Measurements from ENCODE around the gene SLIRP.
"Not testable (repeated sequence)": the region's sequence is repeated elsewhere in the genome, so short reads cannot be mapped to it uniquely, and the experiment has no call there.

Gene SLIRP

DNA sequence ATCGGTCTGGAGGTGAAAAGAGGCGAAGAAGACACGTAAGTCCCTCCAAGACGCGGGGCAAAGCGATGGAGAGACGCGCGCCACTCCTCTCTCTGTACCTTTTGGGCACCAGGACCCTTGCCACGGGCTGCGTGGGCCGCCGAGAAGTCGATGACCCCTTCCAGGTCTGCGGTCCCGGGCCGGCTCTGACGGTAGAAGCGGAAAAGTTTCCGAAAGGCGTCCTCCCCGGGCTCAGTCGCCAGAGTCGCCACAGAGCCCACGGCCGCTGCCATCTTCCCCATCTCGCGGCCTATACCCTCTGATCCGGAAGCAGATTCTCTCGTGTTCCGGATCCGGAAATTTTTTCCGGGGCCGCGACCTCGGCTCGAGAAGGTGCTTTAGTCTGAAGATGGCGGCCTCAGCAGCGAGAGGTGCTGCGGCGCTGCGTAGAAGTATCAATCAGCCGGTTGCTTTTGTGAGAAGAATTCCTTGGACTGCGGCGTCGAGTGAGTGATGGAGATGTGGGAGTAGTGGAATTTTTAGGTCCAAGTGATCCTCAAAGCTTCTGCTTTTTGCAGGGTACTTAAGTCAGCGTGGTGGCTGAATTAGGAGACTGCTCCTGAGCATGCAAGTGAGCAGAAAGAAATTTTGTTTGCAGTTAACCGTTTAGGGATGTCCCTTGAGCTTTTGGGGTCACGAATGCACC, at the start of gene SLIRP, which contains the start of gene ALKBH1:
Gene SLIRP, plus strand, starts transcription at position 380 of the 685 bp plus-strand sequence. Its CDS starts 9 bp downstream, at position 389.
Gene ALKBH1, minus strand, starts transcription at position 300 of the 685 bp plus-strand sequence. Its CDS starts 19 bp downstream, at position 281.
- DNase-seq (ENCODE audit: low read depth) = peak; percentile 78

DNA sequence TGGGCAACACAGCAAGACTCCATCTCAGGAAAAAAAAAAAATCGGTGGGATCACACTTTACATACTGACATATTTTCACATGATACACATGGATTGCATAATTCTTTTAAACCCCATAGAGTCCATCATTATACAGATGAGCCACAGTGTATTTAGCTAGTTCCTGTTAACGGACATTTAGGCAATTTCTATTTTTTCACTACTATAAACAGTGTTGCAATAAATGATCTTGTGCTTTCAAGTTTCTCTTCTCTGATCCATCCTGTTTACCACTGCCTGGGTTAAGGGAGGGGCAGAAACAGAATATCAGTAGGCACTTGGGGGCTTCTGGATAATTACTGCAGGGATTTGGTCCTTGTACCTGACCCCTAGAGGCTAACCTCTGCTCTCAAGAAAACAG, 48.1 kb upstream of the SLIRP start:
- DNase-seq (ENCODE audit: low read depth) = no peak

DNA sequence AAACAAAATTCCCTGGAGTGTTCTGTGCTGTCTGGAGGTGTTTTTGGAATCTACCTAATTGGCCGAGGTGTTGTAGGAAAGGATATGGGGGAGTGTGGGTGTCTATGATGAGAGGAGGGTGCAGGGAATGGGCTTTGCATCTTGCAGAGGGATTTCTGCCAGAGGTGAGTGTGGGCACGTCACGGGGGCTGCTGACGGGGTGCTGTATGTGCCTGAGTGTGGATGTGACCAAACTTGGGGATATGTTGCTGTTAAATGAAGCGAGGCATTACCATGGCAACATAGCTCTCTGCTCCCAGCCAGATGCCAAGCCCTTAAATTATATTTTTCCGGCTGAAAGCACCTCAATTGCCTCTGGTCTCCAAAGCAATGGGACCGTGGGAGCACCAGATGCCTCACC, 47.1 kb upstream of the SLIRP start:
- DNase-seq (ENCODE audit: low read depth) = no peak

DNA sequence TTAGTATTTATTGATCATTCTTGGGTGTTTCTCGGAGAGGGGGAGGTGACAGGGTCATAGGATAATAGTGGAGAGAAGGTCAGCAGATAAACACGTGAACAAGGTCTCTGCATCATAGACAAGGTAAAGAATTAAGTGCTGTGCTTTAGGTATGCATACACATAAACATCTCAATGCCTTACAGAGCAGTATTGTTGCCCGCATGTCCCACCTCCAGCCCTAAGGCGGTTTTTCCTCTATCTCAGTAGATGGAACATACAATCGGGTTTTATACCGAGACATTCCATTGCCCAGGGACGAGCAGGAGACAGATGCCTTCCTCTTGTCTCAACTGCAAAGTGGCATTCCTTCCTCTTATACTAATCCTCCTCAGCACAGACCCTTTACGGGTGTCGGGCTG, 46.3 kb upstream of the SLIRP start:
- DNase-seq (ENCODE audit: low read depth) = not testable (repeated sequence)

DNA sequence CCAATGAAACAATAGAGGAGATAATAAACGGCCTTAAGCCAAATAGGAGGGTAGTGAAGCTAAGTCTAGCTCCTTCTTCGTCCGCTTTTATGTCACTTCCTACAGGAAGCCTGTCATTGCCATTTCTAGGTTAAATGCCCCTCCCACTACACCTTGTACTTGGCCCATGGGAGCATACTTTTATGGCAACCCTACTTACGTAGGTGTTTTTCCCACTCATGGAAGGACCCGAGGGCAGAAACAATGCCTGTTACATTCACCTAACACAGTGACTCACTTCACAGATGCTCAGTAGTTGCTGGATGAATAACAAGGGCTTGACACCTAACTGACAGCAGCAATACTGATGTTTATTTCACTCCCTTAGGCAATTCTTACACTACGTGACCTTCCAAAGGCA, 44.6 kb upstream of the SLIRP start:
- DNase-seq (ENCODE audit: low read depth) = no peak

DNA sequence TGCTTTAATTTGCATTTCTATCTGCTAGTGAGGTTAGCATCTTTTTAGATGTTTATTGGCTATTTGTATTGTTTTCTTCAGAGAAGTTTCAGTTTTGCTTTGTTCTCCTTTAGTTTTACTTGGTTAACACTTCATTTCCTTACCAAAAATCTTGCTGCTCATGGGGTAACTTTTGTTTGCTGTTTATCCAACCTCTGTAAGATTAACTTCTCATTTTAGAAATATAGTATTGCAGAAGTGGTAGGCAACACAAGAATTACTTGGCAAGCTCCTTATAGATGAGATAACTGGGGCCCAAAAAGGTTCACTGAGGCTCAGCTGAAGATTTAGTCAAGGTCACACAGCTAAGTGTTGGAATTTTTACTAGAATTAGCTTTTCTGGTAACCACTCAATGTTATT, 40.6 kb upstream of the SLIRP start:
- DNase-seq (ENCODE audit: low read depth) = no peak

DNA sequence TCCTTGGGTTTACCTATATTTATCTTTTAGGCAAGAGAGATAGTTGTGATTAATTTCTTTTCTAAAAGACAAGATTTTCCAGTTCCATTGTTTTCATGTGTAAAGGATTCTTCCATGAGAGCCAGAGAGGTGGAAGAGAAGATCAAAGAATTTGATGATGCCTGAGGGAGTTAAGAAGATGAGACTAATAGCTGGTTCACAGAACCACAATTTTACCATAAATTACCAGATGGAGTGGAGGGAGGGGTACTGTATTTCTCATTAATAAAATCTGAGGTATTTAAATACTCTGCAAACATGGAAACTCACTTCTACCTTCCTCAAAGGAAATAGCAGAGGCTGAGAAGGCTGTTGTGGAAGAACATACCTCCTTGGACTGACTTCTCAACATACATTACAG, 34.7 kb upstream of the SLIRP start:
- DNase-seq (ENCODE audit: low read depth) = no peak

DNA sequence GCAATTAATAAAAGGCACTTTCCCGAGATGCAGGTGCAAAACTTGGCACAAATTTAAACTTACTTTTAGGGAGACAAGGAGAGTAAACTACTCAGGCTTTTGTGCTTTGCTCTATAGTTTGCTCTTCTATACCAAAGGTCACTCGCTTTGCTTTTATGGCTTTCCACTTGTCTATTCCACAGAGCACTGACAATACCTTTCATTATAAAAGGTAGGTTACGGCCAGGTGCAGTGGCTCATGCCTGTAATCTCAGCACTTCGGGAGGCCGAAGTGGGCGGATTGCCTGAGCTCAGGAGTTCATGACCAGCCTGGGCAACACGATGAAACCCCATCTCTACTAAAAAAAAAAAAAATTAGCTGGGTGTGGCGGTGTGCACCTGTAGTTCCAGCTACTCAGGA, 33.0 kb upstream of the SLIRP start:
- no peak for DNase-seq (ENCODE audit: low read depth)

DNA sequence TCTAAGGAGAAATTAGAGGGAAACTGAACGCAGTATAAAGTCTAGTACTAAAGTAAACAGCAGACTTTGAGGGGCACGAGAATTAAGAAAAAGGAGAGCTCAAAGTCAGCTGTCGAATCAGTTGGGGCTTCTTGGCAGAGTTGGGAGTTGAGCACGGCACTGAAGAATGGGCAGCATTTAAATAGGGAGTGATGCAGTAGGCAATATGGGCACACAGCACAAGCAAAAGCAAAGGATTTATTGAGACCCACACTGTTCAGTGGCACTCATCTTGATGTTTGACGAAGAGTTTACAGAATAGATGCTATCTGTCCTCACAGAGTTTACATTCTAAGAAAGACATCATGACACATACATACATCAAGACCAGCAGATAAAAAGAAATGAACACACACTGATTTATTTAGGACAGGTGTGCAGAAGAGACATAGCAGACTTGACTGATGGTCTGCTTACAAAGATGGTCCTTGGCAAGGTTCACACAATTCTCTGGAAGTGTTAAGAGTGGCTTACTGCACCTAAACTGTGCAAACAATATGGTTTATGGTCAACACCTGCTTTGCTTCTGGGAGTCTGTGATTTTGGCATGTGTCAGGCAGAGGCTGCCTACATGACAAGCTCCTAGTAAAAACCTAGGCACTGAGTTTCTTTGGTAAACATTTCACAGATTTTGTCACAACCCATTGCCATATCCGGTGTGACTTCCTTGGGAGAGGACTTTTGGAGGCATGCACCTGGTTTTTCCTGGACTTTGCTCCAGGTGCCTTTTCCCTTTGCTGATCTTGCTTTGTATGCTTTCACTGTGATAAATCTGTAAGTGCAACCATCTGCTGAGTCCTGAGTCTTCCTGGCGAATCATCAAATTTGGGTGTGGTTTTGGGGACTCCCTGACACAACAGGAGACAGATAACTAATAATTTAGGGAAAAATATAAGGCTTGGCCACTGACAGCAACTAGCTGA, 26.4 kb upstream of the SLIRP start:
- DNase-seq (ENCODE audit: low read depth) = no peak

DNA sequence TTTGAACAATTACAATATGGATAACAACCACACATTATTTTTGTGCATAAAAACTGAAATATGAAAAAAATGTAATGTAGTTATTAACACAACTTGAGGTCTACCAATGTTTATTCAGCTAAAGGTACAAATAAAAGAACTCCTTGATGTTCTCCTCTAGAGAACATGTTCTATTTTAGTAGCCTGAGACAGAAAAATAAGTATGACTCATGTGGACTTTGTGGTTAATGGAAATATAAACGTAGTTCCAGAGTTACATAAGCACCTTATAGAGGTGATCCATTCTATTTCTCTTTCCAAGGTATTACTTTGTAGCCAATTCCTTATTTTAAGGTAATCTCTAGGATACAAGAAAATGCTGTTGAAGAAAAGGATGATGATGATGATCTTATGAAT, 25.7 kb upstream of the SLIRP start:
- DNase-seq (ENCODE audit: low read depth) = no peak

DNA sequence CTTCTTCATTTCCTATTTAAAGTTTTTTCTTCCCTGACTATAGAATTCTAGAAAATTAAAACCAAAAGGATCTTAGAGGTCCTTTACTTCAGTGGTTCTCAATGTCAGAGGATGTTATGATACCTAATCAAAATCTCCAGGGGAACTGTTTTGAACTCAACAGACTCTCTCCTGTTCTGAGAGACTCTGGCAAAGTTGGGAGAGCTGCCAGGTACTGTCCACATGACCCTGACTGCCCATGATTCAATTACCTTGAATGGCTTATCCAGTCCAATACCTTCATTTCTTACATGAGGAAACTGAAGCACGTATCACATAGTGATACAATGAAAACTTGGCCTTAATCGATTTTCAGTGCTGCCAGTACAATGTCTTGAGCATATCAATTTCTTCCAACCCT, 16.6 kb upstream of the SLIRP start:
- no peak for DNase-seq (ENCODE audit: low read depth)

DNA sequence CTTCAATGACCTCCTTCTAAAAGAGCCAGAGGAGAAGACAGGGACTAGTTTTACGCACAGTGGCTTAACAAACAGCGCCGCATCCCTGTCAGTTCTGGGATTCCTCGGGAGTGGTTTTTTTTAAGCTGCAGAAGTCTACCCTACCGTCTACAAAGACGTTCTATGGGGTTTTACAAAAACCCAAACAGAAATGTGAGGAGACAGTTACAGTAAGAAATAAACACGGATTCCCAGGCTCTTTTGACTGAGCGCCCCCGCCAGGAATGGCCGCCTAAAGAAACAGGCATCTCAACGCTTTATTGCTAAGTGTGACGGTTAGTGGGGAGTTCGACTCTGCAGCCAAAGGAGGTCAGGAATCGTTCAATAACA, 564 bp upstream of the SLIRP start:
- DNase-seq (ENCODE audit: low read depth) = peak; percentile 12

DNA sequence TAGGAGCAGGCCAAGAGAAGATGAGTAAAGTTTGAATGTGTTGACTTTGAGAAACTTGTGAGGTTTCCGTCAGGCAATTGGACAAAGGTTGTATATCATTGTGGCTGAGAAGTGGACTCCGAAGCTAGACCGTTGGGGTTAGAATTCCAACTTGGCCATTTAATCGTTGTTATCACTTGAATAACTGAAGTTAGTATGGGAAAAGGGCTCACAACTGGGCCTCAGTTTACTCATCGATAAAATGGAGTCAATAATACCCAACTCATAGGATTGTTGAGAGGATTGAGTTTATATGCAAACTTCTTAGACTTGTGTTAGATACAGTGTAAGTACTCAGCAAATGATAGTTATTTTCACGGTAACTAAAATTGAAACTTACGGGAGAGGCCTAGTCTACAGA, 846 bp downstream of the SLIRP start:
- no peak for DNase-seq (ENCODE audit: low read depth)

DNA sequence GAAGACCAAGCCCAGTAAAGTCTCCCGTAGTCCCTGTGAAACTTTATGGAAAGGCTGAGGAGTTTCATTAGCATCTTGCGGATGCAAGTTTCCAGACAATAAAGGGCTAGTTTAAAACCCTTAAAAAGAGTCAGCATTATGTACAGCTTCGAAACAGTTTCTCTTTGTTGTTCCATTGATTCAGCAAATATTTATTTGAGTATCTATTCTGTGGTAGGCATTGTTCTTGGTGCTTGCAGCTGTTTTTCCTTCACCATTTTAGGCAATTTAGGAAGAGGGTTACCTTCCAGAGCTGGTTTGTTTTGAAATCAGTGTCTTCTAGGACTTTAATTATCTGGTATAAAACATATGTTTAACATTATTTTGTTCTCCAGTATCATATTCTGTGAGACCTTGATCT, 1.5 kb downstream of the SLIRP start:
- DNase-seq (ENCODE audit: low read depth) = no peak

DNA sequence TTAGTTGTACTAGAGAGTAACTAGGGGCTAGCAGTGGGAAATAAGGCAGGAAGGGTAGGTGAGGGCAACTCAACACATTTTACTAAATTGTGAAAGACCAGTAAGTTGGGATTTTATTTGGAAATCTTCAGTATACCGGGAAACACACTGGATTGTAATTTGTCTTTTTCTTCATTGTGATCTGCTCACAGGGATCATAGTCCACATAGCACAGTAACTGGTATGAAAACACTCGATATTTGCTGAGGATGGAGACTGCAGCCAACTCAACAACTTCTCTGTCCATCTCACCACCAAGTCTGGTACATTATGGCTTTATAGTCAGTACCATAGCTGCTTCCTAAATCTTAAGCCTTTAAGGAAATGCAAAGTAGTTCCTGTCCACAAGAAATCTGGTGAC, 2.5 kb downstream of the SLIRP start:
- DNase-seq (ENCODE audit: low read depth) = no peak

DNA sequence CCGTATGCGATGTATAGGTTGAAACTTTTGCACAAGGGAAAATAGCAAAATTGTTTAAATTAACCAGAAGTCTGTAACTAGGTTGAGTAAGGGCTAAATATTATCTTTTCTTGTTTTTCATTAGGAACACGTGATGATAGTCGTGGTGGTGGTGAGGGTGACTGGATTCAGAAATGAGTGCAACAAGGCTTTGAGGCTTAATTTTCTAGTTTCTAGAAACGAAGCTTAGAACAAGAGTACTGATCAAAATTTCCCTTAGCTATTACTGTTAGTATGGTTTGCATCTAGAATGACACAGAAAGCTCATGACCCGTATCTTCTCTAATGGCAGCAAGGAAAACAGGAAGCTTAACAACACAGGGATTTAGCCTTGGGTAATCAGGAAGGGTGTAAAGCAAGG, 7.0 kb downstream of the SLIRP start:
- DNase-seq (ENCODE audit: low read depth) = no peak

DNA sequence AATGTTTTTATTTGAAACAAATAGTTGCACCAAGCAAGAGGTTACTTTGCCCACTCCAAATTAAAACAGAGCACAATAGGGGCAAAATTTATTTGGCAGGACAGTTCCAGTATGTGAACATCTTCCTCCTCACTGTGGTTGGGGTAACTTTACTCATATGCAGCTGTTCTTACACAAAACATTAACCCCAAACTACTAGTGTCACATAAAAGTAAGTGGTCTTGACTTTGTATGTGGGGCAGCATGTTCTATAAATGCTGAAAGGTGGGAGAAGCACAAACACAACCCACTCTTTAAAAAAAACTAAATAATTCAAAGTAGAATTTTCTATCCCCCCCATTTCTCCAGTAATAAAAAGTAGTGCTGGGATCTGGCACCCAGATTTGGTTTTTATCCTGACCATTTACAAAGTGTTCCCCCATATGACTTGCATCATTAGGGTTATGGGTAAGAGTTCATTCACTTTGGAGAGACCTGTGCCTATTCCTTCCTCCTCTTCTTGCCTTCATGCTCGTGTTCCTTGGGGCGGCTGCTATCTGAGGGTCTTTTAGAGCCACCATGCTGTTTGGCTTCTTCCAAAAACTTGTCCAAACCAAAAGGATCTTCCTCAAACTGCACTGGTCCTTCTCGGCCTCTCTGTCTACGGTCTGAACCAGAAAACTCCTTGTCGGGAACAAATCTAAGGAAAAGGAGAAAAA, 9.9 kb downstream of the SLIRP start:
- no peak for DNase-seq (ENCODE audit: low read depth)

DNA sequence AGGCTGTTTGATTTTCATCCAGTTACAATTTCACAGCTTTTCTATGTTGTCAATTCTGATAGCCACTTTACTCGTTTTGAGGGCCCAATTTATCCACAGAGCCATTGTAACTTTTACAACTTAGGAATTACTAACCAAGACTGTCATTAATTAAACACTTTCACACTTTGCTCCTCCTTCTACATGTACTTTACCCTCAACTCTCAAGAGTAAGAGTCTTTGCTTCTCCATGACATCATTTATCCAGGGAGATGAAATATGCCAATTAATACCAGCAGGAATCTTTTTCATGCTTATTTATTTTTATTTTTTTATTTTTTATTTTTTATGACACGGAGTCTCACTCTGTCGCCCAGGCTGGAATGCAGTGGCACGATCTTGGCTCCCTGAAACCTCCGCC, 13.5 kb downstream of the SLIRP start:
- no peak for DNase-seq (ENCODE audit: low read depth)

DNA sequence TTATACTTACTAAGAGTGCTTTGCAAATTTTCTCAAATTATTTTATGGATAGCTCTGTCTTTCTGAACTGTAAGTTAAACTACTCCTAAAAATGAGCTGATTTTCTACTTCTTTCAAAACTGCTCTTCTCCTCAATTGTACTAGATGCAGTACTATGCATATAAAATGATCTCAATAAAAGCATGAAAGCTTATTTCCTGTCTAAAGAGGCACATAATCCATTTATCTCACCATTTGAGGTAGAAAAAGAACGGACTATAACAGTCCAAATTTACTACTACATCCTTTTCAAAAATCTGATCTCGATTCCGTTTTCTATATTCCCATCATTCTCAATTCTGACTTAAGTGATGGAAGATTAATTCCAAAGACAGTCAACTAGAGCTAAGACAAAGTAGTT, 14.4 kb downstream of the SLIRP start:
- DNase-seq (ENCODE audit: low read depth) = no peak

DNA sequence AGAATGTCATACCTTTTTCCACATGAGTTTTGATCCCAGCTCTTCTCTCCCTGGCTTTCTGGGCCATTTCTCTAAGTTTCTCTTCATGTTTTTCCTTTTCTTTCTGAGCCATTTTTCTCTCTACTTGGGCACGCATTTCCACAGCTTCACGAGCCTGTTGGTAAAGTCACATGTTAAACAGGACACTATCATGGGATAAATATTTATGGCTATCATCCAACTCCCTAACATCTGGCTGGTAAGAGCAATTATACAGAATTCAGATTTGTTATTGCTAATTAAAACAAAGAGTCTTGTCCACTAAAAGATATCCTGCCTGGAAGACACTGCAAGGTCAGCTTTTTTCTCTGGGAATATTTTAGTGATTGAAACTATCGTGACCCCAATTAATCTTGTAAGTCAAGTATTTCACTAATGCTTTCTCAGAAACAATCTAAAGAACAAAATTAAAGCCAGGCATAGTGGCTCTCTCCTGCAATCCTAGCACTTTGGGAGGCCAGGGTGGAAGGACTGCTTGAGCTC, 23.1 kb downstream of the SLIRP start:
- no peak for DNase-seq (ENCODE audit: low read depth)

DNA sequence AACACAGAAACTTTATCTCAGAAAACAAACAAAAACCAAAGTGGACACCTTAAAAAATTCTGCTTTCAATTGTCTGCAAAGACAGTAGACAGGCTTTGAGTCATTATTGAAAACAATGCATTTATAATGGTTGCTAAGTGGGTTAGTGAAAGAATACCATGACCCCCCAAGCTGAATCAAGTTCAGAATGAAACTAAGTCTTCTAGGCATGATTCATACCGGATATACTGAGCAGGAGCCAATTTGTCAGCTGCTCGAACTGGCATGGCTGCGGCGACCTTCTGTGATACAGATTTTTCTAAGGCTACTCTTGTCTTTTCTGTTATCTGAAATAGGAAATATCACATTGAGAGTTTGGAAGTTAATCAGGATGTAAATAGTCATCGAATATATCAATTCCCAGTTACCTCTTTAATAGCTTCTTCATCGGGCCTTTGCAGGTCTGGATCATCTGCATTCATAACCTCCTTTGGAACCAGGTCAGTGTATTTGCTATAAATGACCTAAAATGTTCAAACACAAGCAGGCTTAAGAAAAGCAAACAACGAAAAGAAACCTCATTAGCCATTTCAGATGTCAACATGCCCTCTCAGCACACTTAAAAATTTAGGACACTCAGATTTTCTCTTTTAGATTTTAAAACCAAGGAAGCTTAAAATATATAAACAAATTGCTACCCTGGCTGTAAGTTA, 30.8 kb downstream of the SLIRP start:
- no peak for DNase-seq (ENCODE audit: low read depth)

DNA sequence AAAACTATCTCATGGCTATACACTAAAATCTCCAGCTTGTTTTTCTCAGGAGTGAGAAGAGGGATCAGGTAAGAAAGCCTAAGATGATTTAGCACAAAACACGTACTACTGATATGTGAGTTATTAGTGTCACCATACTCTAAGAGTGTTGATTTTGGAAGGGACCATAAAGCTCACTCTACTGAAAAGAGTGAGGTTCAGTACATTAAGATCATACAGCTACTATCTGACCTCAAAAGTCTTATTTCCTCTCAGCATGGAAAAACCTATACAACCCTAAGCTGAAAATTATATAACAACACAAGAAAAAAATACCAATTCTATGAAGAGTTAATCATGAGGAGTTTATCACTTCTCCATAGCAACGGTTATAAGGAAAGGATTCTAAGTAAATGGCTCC, 33.5 kb downstream of the SLIRP start:
- DNase-seq (ENCODE audit: low read depth) = no peak

Data from activated T-cell treated with anti-CD3 and anti-CD28 coated beads for 1 hour (primary cell).